T1000 (cell line): ENCODE data around the gene OTOP2.

ENCODE experiments used
- DNase-seq: peaks from one replicate; lab custom pipeline; 2025; ENCODE audit warnings: mixed read lengths; lab: John Stamatoyannopoulos, UW

OTOP2 gene, protein sequence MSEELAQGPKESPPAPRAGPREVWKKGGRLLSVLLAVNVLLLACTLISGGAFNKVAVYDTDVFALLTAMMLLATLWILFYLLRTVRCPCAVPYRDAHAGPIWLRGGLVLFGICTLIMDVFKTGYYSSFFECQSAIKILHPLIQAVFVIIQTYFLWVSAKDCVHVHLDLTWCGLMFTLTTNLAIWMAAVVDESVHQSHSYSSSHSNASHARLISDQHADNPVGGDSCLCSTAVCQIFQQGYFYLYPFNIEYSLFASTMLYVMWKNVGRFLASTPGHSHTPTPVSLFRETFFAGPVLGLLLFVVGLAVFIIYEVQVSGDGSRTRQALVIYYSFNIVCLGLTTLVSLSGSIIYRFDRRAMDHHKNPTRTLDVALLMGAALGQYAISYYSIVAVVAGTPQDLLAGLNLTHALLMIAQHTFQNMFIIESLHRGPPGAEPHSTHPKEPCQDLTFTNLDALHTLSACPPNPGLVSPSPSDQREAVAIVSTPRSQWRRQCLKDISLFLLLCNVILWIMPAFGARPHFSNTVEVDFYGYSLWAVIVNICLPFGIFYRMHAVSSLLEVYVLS

DNA sequence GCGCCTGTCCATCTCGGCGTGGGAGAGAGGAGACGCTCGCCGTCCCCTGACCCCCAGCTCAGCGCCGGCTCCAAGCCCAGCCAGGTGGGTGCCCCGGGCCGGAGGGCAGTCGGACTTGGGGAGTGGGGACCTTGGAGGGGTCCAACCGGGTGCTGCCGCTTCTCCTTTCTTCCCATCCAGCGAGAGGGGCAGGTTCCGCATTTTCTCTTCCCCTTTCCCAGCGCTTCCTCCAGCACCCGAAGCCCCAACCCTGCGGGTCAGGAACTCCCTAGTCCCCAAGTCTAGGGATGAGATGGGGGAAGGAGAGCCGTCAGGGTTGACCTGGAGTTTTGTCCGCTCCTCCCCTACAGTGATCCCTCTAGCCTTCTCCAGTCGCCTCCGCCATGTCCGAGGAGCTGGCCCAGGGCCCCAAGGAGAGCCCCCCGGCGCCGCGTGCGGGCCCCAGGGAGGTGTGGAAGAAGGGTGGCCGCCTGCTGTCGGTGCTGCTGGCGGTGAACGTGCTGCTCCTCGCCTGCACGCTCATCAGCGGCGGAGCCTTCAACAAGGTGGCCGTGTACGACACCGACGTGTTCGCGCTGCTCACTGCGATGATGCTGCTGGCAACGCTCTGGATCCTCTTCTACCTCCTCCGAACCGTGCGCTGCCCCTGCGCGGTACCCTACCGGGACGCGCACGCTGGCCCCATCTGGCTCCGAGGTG lies at the start of gene OTOP2:
TSS of gene OTOP2 (plus strand) at position 24 of the 699 bp plus-strand sequence. CDS start at position 384, 360 bp downstream.
- no peak for DNase-seq

DNA sequence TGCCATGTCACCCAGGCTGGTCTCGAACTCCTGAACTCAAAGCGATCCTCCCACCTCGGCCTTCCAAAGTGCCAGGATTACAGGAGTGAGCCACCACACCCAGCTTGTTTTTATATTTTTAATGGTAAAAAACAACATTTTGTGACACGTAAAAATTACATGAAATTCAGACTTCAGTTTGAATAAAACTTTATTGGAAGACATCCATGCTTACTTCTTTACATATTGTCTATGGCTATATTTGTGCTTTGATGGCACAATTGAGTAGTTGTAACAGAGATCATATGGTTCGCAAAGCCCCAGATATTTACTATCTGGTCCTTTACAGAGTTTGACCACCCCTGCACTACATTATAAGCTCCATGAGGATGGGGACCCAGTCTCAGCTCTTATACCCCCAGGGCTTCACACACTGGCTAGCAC lies 49.4 kb upstream of the OTOP2 start:
- DNase-seq = no peak

DNA sequence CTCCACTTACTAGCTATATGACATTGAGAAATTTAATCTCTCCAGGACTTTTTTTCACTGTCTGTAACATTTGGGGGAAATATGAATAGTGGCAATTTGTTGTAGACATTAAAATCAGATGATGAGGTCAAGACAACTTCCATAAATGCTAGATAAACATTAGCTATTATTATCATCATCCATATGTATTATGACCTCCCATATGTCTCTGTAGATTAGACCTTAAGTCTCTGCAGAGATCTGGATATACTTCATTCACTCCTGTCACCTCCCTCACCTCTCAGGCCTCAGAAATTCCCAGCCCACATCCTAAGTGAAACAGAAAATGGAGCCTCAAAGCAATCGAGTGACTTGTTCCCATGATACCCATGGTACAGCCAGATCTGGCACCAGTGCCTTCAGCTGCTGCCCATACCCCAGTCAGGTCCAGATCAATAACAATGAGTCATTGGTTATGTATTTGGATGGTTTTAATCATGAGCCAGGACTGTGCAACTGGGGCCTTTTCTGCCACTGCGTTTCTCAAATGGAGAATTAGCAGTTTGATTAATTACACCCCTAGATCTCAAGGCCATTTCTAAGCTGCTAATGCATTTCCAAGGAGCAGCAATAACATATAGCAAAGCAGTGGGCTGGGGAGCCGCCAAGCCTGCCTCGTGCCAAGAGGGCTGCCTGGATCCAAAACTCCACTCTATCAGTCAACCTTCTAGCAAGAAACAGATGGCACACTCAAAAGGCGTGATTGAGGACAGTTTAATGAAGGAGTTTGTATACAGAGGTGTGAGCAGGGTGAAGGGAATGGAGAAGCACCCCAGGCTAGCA lies 48.7 kb upstream of the OTOP2 start:
- DNase-seq = no peak

DNA sequence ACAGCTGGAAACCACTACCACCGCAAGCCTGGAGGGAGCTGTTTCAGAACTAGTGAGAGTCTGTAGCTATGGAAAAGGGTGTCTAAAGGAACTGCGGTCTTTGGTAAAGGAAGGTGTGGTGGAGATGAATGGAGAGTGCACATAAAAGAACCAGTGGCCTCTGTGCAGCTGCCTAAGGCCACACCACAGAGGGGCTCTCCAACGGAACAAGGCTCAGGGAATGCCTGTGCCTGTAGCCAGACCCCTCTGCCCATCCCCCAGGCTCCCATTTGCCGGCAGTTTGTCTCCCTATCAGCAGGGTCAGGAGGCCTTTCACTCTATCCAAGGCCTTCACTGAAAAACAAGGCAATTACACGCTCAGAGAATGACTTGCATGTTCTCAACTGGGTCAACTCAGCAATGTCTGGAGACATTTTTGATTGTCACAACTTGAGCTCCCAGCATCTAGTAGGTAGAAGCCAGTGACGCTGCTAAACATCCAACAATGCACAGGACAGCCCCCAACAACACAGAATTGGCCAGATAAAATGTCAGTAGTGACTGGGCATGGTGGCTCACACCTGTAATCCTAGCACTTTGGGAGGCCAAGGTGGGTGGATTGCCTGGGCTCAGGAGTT lies 48.0 kb upstream of the OTOP2 start:
- DNase-seq = no peak

DNA sequence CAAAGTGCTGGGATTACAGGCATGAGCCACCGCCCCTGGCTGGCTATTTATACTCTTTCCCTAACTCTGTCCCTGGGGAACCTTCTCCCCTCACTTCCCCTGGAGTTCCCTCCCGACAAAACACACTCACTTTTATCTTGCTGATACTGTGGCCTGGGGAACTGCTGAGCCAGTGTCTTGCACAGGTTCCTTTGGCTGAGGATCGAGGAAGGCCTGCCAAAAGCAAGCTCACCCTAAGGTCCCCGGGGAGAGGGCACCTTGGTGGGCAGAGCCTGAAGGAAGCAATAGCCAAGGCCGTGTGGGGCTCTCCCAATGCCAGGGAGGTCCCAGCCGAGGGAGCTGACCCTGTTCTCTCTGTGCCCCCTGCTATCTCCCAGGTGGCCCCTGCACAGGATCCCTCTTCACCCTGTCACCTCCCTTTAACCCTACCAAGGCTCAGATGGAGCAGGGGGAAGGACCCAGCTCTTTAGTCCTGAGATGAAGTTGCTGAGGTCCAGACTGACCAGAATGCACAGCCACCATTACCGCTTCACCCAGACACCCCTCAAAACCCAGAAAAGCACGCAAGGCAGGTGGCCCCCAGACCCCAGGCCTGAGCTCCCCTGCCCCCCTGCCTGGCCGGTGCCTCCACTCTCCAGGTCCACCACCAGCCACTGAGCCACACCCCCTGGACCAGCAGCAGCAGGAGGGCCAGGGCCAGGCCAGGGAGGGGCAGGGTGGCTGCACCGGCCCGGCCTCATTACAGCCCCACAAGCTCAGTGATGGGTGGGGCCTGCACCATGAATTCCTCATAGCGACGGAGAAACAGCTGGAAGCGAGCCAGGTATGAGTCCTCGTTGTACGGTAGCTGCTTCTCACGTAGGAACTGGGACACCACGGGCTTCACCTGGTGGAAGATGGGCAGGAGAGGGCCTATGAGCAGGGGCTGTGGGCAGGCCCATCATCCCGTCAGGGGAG lies 46.2 kb upstream of the OTOP2 start:
- no peak for DNase-seq

DNA sequence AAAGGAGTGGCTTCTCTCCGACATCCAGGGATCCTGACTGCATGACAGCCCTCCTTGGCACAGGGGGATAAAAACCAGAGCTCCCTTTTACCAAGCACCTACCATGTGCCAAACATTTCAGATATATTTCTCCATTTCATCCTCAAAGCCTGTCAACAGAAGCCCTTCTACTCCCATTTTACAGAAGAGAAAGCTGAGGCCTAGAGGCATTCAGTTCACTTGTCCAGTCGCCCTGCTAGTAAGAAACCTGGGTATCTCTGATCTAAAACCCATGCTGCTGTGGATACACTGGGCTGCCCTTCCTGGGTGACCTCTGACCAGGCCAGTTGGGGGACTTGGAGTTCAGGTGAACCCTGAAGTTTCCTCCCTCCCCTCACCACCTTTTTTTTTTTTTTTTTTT lies 45.4 kb upstream of the OTOP2 start:
- no peak for DNase-seq

DNA sequence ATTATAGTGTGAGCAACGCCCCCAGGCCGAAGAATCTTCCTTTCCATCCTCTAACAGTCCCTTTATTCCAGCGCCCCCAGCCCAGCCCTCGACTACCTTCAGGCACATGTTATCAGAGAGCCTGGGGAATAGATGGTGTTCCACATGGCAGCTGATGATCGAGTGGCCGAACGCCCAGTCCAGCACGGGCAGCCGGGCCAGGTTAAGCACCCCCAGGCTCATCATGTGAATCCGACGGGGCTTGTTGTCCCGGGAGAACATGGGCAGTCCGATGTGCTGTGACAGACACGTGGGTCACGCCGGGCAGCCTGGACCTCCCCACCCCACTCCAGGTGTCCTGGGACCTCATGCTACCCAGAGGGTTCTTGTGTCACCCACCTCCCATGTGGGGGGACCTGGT lies 44.8 kb upstream of the OTOP2 start:
- DNase-seq = no peak

DNA sequence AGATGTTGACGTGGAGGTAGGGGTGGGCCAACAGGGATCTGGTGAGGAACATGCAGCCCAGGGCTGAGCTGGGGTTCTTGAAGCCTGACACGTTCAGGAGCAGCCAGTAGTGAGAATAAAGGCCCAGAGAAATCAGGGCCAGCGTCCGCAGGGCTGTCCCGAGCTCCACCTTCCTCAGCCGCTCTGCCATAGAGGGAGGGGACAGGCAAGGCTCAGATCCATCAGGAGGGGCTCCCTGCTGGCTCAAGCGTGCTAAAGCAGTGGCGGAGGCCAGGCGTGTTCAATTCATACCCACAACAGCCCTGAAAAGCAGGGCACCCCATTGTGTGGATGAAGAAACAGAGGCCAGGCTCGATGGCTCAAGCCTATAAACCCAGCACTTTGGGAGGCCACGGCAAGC lies 43.0 kb upstream of the OTOP2 start:
- DNase-seq = no peak

DNA sequence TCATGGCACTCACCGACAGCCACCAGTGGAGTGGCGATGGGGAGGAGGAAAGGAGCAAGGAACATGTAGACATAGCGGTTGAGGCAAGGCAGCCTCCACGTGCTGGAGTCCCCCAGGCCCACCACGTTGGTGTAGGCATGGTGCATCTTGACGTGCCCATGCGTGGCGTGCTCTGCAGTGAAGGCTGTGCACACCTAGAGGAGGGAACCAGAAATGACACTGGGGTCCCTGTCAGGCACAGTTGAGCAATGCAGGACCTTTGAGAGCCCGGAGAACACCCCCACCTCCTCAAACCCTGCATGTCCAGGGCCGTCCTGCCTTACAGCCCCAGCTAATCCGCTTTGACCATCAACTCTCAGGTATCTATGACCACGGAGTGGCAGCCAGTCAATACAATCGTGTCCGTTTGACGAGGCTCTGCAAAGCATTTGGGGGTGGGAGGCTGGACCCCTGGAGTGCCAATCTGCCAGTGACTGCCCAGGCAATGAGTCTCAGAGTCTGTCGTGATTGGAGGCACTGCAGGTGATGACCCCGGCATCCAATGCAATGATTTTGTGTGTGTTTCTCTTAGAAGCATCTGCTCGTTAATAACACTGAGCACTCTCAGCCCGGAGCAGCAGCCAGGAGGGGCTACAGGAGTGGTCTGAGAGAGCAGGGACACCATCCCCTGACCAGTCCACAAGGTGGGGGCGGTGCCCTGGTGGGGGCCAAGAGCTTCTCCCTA lies 41.4 kb upstream of the OTOP2 start:
- no peak for DNase-seq

DNA sequence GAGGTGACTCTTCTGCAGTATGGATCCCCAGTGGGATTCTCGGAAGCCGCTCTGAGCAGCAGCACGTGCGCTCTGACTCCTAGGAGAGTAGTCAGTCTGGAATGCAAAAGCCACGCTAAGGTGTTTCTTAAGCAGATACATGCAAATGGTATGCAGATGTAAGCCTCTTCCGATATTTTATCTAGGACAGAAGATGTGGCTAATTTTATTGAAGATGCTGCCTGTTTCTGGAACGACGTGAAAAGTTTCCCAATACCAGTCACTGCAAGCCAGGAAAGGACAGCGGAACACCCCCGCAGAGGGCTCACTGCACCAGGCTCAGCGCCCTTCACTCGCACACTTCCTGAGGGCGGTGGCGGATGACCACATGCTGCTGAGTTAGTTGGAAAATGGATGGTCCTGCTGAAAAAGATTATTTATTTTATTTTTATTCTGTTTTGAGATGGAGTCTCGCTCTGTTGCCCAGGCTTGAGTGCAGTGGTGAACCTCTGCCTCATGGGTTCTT lies 40.8 kb upstream of the OTOP2 start:
- no peak for DNase-seq

DNA sequence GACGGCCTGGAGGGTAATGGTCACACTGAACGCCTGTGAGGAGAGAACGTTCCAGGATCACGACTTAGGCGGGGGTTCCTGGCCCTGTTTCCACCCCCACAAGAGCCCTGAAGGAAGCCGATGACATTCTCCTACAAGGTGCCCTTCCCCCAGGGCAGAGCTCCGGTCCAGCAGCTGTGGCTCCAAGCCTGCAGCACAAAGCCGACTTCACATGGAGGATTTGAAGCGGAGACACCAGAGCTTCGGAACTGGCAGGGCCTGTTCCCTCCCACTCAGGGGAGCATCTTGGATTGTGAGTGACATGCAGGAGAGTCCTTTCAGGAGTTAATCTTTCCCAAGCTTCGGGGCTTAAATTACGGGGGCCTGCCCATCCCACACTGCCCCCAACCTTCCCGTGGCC lies 35.6 kb upstream of the OTOP2 start:
- no peak for DNase-seq

DNA sequence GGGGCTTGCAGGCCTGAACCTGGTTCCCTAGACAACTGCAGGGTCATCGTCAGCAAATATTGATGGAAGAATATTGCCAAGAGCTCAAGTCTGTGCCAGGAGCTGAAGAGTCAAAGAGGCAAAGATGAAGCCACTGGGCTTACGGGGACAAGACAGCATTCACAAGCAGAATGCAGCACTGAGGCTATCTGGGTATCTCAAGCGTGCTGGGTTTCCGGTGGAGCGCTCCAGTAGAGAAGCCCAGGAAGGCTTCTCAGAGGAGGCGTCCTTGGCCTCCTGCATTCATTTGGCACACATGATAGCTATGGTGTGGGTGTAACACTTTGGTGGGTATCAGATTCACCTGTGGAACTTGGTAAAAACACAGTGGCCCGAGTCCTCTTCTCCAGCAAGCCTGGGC lies 33.5 kb upstream of the OTOP2 start:
- no peak for DNase-seq

DNA sequence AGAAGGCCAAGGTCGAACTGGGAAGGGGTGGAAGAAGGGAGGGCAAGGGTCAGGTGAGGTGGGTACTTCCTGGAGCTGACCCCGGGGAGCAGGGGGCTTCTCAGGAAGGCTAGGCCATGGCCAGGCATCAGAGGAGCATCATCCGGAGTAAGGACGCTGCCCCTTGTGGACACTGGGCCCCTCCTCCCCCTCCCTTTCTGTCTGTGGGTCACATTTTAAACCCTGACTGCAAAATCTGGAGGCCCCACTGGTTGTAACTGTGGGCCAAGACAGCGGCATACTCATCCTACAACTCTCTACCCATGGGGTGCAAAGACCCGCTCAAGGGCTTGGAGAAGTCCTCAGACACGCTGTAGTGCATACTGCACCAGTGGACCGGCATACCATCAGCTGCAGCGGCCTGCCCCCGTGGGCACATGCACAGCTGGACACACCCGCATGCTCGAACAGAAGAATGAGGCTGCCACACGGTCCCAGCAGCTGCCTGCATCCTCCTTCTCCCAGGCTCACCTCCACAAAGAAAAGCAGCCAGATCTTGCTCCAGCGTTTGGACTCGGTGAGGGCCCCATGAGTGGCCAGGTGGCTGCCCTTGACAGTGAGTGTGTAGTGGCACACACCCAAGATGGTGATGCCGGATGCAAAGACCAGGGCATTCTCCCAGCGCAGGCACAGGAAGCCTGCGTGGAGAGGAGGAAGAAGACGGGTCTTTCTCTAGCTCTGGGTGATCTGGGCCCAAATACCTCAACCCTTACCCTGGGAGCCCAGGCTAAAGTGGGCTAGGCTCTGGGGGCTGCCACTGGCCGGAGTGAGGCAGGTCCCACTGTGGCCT lies 31.8 kb upstream of the OTOP2 start:
- DNase-seq = no peak

DNA sequence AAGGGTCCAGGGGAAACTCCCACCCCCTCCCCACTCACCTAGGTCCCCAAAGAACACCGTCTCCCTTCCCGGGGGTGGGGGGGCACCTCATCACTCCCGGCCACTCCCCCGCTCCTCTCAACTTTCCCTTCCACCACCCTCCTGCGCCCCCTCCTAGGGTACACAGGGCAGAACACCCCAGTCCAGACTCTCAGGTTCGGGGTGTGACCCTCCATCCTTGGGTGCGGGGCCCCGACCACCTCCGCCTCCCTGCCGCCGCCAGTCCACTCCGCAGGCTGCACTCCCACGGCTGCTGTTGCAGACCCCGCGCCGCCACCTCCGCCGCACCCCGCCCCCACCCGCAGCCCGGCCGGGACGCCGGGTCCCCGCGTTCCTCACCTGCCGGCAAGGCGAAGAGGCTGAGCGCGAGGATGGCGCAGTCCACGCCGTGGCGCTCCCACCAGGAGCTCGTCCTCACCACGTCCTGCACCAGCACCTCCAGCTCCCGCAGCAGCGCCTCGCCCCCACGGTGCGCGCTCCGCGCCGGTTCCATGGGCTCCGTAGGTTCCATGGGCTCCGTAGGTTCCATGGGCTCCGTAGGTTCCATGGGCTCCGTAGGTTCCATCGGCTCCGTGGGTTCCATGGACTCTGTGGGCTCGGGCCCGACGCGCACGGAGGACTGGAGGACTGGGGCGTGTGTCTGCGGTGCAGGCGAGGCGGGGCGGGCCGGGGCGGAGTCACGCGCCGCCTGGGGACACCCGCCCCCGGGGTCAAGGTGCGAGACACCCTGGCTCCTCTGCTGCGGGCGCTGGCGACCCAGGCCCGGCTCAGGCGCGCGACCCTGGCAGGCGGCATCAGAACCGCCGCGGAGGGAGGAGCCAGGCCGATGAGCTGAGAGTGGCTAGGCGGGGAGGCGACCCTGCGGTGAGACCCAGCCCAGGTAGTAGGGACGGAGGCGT lies 30.8 kb upstream of the OTOP2 start, which contains the start of gene FADS6:
TSS of gene FADS6 (minus strand) at position 660 of the 938 bp plus-strand sequence. CDS start at position 622, 38 bp downstream.
- no peak for DNase-seq

DNA sequence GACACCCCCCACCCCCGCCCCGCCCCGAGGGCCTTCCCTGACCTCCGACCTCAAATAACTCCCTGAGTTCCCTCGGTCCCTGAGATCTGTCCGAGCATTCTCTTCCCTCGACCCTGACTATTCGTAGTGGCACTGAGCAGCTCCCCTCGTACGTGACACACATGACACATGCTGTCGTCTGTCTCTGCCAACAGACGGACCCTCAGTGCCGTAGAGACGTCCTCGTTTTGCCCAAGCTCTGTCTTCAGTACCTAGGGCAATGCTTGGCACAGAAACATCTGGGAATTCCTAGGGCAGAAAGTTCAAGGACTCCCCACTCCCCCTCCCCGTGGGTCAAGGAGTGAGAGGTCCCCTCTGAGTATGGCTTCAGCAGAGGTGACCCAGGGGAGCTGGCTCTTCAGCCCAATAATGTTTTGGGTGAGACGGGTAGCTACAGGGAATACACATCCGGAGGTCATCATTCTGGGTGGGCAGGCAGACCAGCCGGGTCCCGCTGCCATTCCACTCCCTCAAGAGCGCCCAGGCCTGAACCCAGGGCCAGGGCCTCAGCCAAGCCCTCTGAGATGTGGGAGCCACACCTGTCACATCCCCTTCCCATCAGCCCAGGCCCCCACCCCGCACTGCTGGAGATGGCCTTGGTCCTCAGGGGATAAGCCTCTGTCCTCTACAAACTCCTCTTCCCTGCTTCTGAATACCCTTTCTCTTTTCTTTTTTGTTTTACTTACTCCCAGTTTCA lies 30.0 kb upstream of the OTOP2 start:
- DNase-seq = no peak

DNA sequence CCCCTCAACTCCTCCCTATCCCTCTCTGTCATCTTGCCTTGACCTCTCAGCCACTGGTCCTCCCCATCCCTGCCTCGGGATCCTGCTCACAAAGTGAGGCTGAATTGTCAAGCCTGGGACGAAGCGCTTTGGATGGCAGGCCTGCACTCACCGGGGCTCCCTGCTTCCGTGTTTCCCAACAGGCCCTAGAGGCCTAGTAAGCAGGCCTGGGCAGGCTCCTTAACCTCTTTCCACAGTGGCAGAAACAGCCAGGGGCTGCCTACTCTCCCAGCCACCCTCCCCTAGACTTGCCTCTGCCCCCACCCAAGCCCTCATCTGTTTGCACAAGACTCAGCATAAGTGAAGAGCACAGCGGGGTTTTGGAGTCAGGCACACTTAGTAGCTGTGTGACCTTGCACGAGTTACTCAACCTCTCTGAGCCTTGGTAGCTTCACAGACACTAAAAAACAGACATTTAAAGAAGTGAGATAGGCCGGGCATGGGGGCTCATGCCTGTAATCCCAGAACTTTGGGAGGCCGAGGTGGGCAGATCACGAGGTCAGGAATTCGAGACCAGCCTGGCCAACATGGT lies 25.6 kb upstream of the OTOP2 start:
- DNase-seq = no peak

DNA sequence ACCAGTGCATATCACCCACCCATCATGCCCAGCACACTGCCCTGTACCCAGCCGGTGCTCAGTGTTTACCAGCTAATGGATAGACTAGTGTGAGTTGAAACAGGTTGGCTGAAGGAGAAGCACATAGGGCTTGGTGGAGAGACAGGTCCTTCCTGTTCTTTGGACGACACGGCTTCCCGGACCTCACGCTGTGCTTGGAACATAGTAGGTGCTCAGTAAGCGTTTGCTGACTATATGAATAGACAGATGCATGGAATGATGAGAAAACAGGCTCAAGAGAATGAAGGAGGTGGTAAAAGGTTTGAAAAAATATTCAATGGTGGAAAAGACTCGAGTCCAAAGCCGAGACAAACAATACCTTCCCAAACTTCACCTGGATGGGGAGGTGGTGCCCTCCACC lies 23.9 kb upstream of the OTOP2 start:
- no peak for DNase-seq
